HepG2 (cell line): ENCODE measurements around the gene KLHL33. TPM values are rescaled to one million over a fixed set of nuclear protein-coding genes. Genes with fewer than 3 reads are reported as not detected.

Experiments used
- AKNA ChIP-seq: sonication (generic); formaldehyde crosslinking; IDR thresholded peaks from 2 replicates; pipeline ENCODE4 v1.4.0; 2020; ENCODE audit warnings: missing genetic modification reagents, borderline replicate concordance
- CEBPG ChIP-seq: IDR thresholded peaks from 2 replicates; pipeline ENCODE4 v1.6.1; 2016
- CHCHD3 ChIP-seq: sonication (generic); formaldehyde crosslinking; IDR thresholded peaks from 2 replicates; pipeline ENCODE4 v1.8.0; 2022; ENCODE audit warnings: mild to moderate bottlenecking, missing genetic modification reagents, moderate library complexity
- HOXA9 ChIP-seq: sonication (generic); formaldehyde crosslinking; IDR thresholded peaks from 2 replicates; pipeline ENCODE4 v1.8.1; 2022; ENCODE audit warnings: missing genetic modification reagents, mild to moderate bottlenecking, moderate library complexity, borderline replicate concordance
- KDM3A ChIP-seq: IDR thresholded peaks from 2 replicates; pipeline ENCODE4 v1.6.1; 2018; ENCODE audit warnings: low read depth, missing compliant biosample characterization
- MLX ChIP-seq: IDR thresholded peaks from 2 replicates; pipeline ENCODE4 v1.6.1; 2016
- NCOA2 ChIP-seq: sonication (generic); formaldehyde crosslinking; IDR thresholded peaks from 2 replicates; pipeline ENCODE4 v1.8.0; 2022; ENCODE audit warnings: inconsistent platforms
- NR0B2 ChIP-seq: sonication (generic); formaldehyde crosslinking; IDR thresholded peaks from 2 replicates; pipeline ENCODE4 v1.4.0; 2020; ENCODE audit warnings: mild to moderate bottlenecking, missing genetic modification reagents
- ZBTB43 ChIP-seq: sonication (generic); formaldehyde crosslinking; conservative IDR thresholded peaks from 2 replicates; pipeline ENCODE4 v1.4.0; 2020; ENCODE audit warnings: missing genetic modification reagents
- ZHX2 ChIP-seq, 2 experiments: sonication (generic) in 1 of 2; formaldehyde crosslinking in 1 of 2; IDR thresholded peaks; 2 replicates each; pipeline versions ENCODE4 v1.6.1 to v1.9.0; 2014 to 2022; ENCODE audit warnings: antibody characterized with exemption in 1 of 2, borderline replicate concordance in 1 of 2, inconsistent platforms in 1 of 2, low read depth in 1 of 2, missing genetic modification reagents in 1 of 2
- ZNF256 ChIP-seq: sonication (generic); formaldehyde crosslinking; conservative IDR thresholded peaks from 2 replicates; pipeline ENCODE4 v1.4.0; 2020; ENCODE audit warnings: missing genetic modification reagents
- ZNF3 ChIP-seq: IDR thresholded peaks from 2 replicates; pipeline ENCODE4 v1.7.0; 2017; ENCODE audit warnings: inconsistent platforms
- polyA plus RNA-seq, 8 experiments: library from polyadenylated mRNA; depleted of rRNA in 3 of 8; stranded (reverse) in 7 of 8; unstranded in 1 of 8; fragments of >200 nt; fragmentation: Illumina TruSeq in 4 of 8; extraction: Trizol in 4 of 8; gene quantifications; 2 replicates each; pipeline versions ENCODE4 v1.2.1 to v1.2.3, GENCODE V29; 2011 to 2016; ENCODE audit warnings: low read depth in 4 of 8, missing spikeins in 1 of 8, mixed read lengths in 1 of 8; ENCODE audit not compliant: insufficient read depth in 1 of 8
- total RNA-seq, 5 experiments: library from RNA; depleted of rRNA; stranded (reverse); fragments of >200 nt; fragmentation: Illumina TruSeq; extraction: Trizol; gene quantifications; 2 replicates each; pipeline ENCODE4 v1.2.3, GENCODE V29; 2016; ENCODE audit warnings: low read depth in 1 of 5

Gene KLHL33
- total and polyA plus RNA-seq, 2 of the 13 experiments (the other 11 are each of a cell fraction or from before 2014, with no cell fraction given), result not detected

GRCh38 chr14:20469242-20469889, 33.4 kb upstream of the KLHL33 start, which contains the start of gene PNP (continued):
- no peak for TF ChIP-seq AKNA (CRISPR knock-in tag)
- peak; percentile 50; the same call in 1 of the 2 replicates for TF ChIP-seq MLX (CRISPR knock-in tag)
- peak; percentile 85; the same call in 1 of the 2 replicates for TF ChIP-seq KDM3A (CRISPR knock-in tag)
- TF ChIP-seq HOXA9 (CRISPR knock-in tag), result no peak
- TF ChIP-seq CEBPG (CRISPR knock-in tag), result no peak
- no peak; the same call in none of the 2 replicates for TF ChIP-seq ZHX2 (IDR thresholded peaks at IDR 0.05; ENCODE audit: low read depth)
- TF ChIP-seq ZHX2 (CRISPR knock-in tag; IDR thresholded peaks at IDR 0.05; ENCODE audit: borderline replicate concordance), result no peak
- no peak for TF ChIP-seq ZNF3
- TF ChIP-seq ZNF256 (CRISPR knock-in tag), result 0 out of 2 replicates have a peak, but pooled peaks have one; percentile 60
- TF ChIP-seq NCOA2 (CRISPR knock-in tag), result peak; percentile 65; the same call in 1 of the 2 replicates
- no peak; the same call in 1 of the 2 replicates for TF ChIP-seq CHCHD3
- no peak; the same call in 1 of the 2 replicates for TF ChIP-seq NR0B2 (CRISPR knock-in tag)
- no peak for TF ChIP-seq ZBTB43
